Measurements from ENCODE around the gene PFKM. TPM values are rescaled to one million over a fixed set of nuclear protein-coding genes. Genes with fewer than 3 reads are reported as not detected.

The PFKM gene
- total RNA-seq, 2 donors from 2014 or later, result 80.3 to 81.3 TPM

GRCh38 chr12:48189331-48190125, 70.4 kb downstream of the PFKM start:
- ATAC-seq (peak; percentile 69 to 71), DNase-seq (ENCODE audit: low spot score in 2 of 2) (peak; percentile 62 to 78)
- H3K36me3 Mint-ChIP-seq, result no peaks in the 10 kb centered on the region
- no peak overlapping the region for H3K27ac Mint-ChIP-seq
- H3K9me3 Mint-ChIP-seq, result no peaks in the 10 kb centered on the region

- DNase-seq (ENCODE audit: low spot score in 2 of 2) (no peak), ATAC-seq (no peak)
- H3K36me3 Mint-ChIP-seq, result no peaks in the 10 kb centered on the region
- no peak overlapping the region for H3K27ac Mint-ChIP-seq
- no peaks in the 10 kb centered on the region for H3K9me3 Mint-ChIP-seq
Measured at GRCh38 chr12:48191096-48191495, 71.9 kb downstream of the PFKM start.

GRCh38 chr12:48192861-48193260, 73.7 kb downstream of the PFKM start:
- ATAC-seq, result no peak
- H3K36me3 Mint-ChIP-seq, result no peaks in the 10 kb centered on the region
- H3K9me3 Mint-ChIP-seq, result no peaks in the 10 kb centered on the region
- H3K27ac Mint-ChIP-seq, result no peak overlapping the region
- DNase-seq (ENCODE audit: low spot score in 2 of 2), result no peak

- no peak for ATAC-seq
- Mint-ChIP-seq H3K9me3 (no peaks in the 10 kb centered on the region), H3K27ac (no peak overlapping the region), H3K36me3 (peaks cover 5 to 6% of the 10 kb centered on the region in 2 donors)
- DNase-seq (ENCODE audit: low spot score in 2 of 2), result no peak
Measured at GRCh38 chr12:48193623-48194022, 74.5 kb downstream of the PFKM start.

GRCh38 chr12:48194799-48195201, 75.6 kb downstream of the PFKM start:
- H3K9me3 Mint-ChIP-seq, result no peaks in the 10 kb centered on the region
- no peak for ATAC-seq
- no peak overlapping the region for H3K27ac Mint-ChIP-seq
- peaks cover 5 to 11% of the 10 kb centered on the region in 2 donors for H3K36me3 Mint-ChIP-seq
- no peak for DNase-seq (ENCODE audit: low spot score in 2 of 2)

Other genes with a start within 250 kb of the PFKM start
- 100 to 1,000 TPM in 1 of 2 donors, 10 to 100 TPM in 1; 92.4 to 133 TPM for gene VDR, start 214.4 kb upstream of the PFKM start, total RNA-seq
- gene TMEM106C, start 155.8 kb upstream of the PFKM start, total RNA-seq, result 100 to 1,000 TPM; 134 to 305 TPM
- not detected for gene COL2A1, start 114.9 kb upstream of the PFKM start, total RNA-seq
- 10 to 100 TPM; 39.9 to 69.8 TPM for gene SENP1, start 13.3 kb upstream of the PFKM start, total RNA-seq
- 10 to 100 TPM; 30.7 to 45.3 TPM for gene ASB8, start 38.2 kb downstream of the PFKM start, total RNA-seq
- gene CCDC184, start 64.3 kb downstream of the PFKM start, total RNA-seq, result under 1 TPM; 0.25 to 0.64 TPM
- not detected for gene OR10AD1, start 83.9 kb downstream of the PFKM start, total RNA-seq
- gene ZNF641, start 231.6 kb downstream of the PFKM start, total RNA-seq, result 1 to 10 TPM; 6.4 to 9.2 TPM

All from activated naive CD4-positive, alpha-beta T cell treated with anti-CD3 and anti-CD28 coated beads, Interleukin-2, amount 50 U/mL, for 72 hours (primary cell).